Measurements from ENCODE around the gene SEL1L3.

DNA sequence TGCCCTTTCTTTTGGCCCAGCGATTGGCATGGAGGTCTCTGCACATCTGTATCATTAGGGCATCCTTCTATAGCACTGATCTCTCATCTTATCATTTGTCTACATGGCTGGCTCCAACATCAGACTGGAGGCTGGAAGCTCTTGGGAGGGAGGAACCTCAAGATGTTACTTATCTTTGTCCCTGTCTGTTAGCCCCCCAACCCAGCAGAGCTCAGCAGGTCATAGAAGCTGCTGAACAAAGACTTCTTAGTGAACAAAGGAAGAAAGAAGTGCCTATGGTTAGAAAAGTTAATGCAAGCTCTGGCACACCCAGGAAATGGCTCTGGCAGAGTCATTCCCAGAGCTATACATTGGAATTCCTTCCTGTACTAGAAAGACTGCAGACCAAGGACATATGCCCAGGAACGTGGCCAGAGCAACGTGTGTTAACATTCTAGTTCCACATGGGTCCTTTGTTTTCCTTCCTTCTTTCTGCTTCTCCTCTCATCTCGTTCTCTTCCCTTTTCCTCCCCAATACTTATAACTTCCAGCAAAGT is 74.0 kb downstream of the SEL1L3 start:
- TF ChIP-seq ZKSCAN1 (IDR thresholded peaks at IDR 0.05; ENCODE audit: low read length), result no peak
- TF ChIP-seq HOXA9 (CRISPR knock-in tag; IDR thresholded peaks at IDR 0.05; ENCODE audit: borderline replicate concordance), result no peak
- TF ChIP-seq SMC3 (IDR thresholded peaks at IDR 0.05; ENCODE audit: low read length), result no peak
- no peak for TF ChIP-seq THRA (CRISPR knock-in tag; IDR thresholded peaks at IDR 0.05; ENCODE audit: borderline replicate concordance)
- TF ChIP-seq ZNF672 (CRISPR knock-in tag; IDR thresholded peaks at IDR 0.05), result no peak
- no peak for TF ChIP-seq FOXM1 (CRISPR knock-in tag; IDR thresholded peaks at IDR 0.05)

Measured in HepG2 (cell line).